ENCODE data around the gene ODR4.

The ODR4 gene

GRCh38 chr1:186403632-186404031, 28.0 kb downstream of the ODR4 start:
- Histone ChIP-seq H3K4me3 (ENCODE audit: insufficient read length, low read depth) (no peak overlapping the region), H3K9me3 (ENCODE audit: insufficient read depth, low read length) (no peaks in the 10 kb centered on the region), H3K4me1 (ENCODE audit: insufficient read depth, insufficient read length) (no peaks in the 10 kb centered on the region), H3K36me3 (ENCODE audit: insufficient read depth, insufficient read length, low read length) (peaks cover 84% of the 10 kb centered on the region), H3K27me3 (ENCODE audit: insufficient read depth, insufficient read length) (no peaks in the 10 kb centered on the region), H3K9ac (ENCODE audit: insufficient read length, low read depth) (no peak overlapping the region)
- DNase-seq (ENCODE audit: low read depth, low spot score), result no peak
- TF ChIP-seq SUZ12 (IDR thresholded peaks at IDR 0.05; ENCODE audit: extremely low read depth, insufficient read depth, insufficient read length), result no peak

GRCh38 chr1:186404454-186405051, 28.9 kb downstream of the ODR4 start:
- no peaks in the 10 kb centered on the region for H3K9me3 ChIP-seq (ENCODE audit: insufficient read depth, low read length)
- no peak for DNase-seq (ENCODE audit: low read depth, low spot score)
- TF ChIP-seq YY1 (IDR thresholded peaks at IDR 0.05; ENCODE audit: insufficient read depth, insufficient read length), result no peak
- TF ChIP-seq SUZ12 (IDR thresholded peaks at IDR 0.05; ENCODE audit: extremely low read depth, insufficient read depth, insufficient read length), result no peak
- H3K9ac ChIP-seq (ENCODE audit: insufficient read length, low read depth), result no peak overlapping the region
- no peaks in the 10 kb centered on the region for H3K27me3 ChIP-seq (ENCODE audit: insufficient read depth, insufficient read length)
- H3K4me1 ChIP-seq (ENCODE audit: insufficient read depth, insufficient read length), result no peaks in the 10 kb centered on the region
- H3K36me3 ChIP-seq (ENCODE audit: insufficient read depth, insufficient read length, low read length), result peaks cover 83% of the 10 kb centered on the region
- no peak overlapping the region for H3K4me3 ChIP-seq (ENCODE audit: insufficient read length, low read depth)

- no peak for DNase-seq (ENCODE audit: low read depth, low spot score)
- Histone ChIP-seq H3K4me1 (ENCODE audit: insufficient read depth, insufficient read length) (no peaks in the 10 kb centered on the region), H3K9ac (ENCODE audit: insufficient read length, low read depth) (no peak overlapping the region), H3K36me3 (ENCODE audit: insufficient read depth, insufficient read length, low read length) (peaks cover 85% of the 10 kb centered on the region), H3K4me3 (ENCODE audit: insufficient read length, low read depth) (no peak overlapping the region), H3K27me3 (ENCODE audit: insufficient read depth, insufficient read length) (no peaks in the 10 kb centered on the region), H3K9me3 (ENCODE audit: insufficient read depth, low read length) (no peaks in the 10 kb centered on the region)
- no peak for TF ChIP-seq YY1 (IDR thresholded peaks at IDR 0.05; ENCODE audit: insufficient read depth, insufficient read length)
- no peak for TF ChIP-seq SUZ12 (IDR thresholded peaks at IDR 0.05; ENCODE audit: extremely low read depth, insufficient read depth, insufficient read length)
- TF ChIP-seq ZNF274 (IDR thresholded peaks at IDR 0.05; ENCODE audit: low read depth, low read length), result no peak
These were observed 33.5 kb downstream of the ODR4 start for GRCh38 chr1:186409091-186409490.

GRCh38 chr1:186413319-186413718, 37.7 kb downstream of the ODR4 start:
- Histone ChIP-seq H3K4me3 (ENCODE audit: insufficient read length, low read depth) (no peak overlapping the region), H3K27me3 (ENCODE audit: insufficient read depth, insufficient read length) (no peaks in the 10 kb centered on the region), H3K36me3 (ENCODE audit: insufficient read depth, insufficient read length, low read length) (peaks cover 64% of the 10 kb centered on the region), H3K4me1 (ENCODE audit: insufficient read depth, insufficient read length) (no peaks in the 10 kb centered on the region), H3K9me3 (ENCODE audit: insufficient read depth, low read length) (no peaks in the 10 kb centered on the region), H3K9ac (ENCODE audit: insufficient read length, low read depth) (no peak overlapping the region)
- TF ChIP-seq YY1 (IDR thresholded peaks at IDR 0.05; ENCODE audit: insufficient read depth, insufficient read length) (no peak), SUZ12 (IDR thresholded peaks at IDR 0.05; ENCODE audit: extremely low read depth, insufficient read depth, insufficient read length) (no peak), ZNF274 (IDR thresholded peaks at IDR 0.05; ENCODE audit: low read depth, low read length) (no peak)
- no peak for DNase-seq (ENCODE audit: low read depth, low spot score)

- no peak overlapping the region for H3K9ac ChIP-seq (ENCODE audit: insufficient read length, low read depth)
- no peak for TF ChIP-seq YY1 (IDR thresholded peaks at IDR 0.05; ENCODE audit: insufficient read depth, insufficient read length)
- no peak for TF ChIP-seq ZNF274 (IDR thresholded peaks at IDR 0.05; ENCODE audit: low read depth, low read length)
- TF ChIP-seq SUZ12 (IDR thresholded peaks at IDR 0.05; ENCODE audit: extremely low read depth, insufficient read depth, insufficient read length), result no peak
- H3K4me1 ChIP-seq (ENCODE audit: insufficient read depth, insufficient read length), result no peaks in the 10 kb centered on the region
- H3K9me3 ChIP-seq (ENCODE audit: insufficient read depth, low read length), result no peaks in the 10 kb centered on the region
- H3K4me3 ChIP-seq (ENCODE audit: insufficient read length, low read depth), result no peak overlapping the region
- no peak for DNase-seq (ENCODE audit: low read depth, low spot score)
- H3K27me3 ChIP-seq (ENCODE audit: insufficient read depth, insufficient read length), result no peaks in the 10 kb centered on the region
- H3K36me3 ChIP-seq (ENCODE audit: insufficient read depth, insufficient read length, low read length), result peaks cover 42% of the 10 kb centered on the region
These were observed 42.9 kb downstream of the ODR4 start for GRCh38 chr1:186418503-186418902.

DNA sequence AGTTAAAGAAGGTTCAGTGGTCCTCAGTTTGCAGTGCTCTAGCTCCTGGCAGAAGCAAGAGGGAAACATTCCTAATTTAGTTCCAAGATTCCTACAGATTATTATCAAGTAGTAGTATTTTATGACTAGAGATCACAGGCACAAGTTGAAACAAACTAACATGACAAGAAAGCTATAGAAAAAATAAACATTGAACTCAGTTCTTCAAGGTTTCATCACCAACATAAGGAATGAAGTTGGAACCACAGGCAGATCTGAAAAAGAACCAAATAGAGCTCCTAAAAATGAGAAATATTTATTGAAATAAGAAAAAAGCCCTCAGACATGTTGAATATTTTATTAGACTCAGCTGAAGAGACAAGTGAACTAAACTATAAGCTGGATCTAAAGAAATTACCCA, 44.7 kb downstream of the ODR4 start:
- Histone ChIP-seq H3K9me3 (ENCODE audit: insufficient read depth, low read length) (no peaks in the 10 kb centered on the region), H3K4me1 (ENCODE audit: insufficient read depth, insufficient read length) (no peaks in the 10 kb centered on the region), H3K9ac (ENCODE audit: insufficient read length, low read depth) (no peak overlapping the region), H3K36me3 (ENCODE audit: insufficient read depth, insufficient read length, low read length) (peaks cover 36% of the 10 kb centered on the region), H3K27me3 (ENCODE audit: insufficient read depth, insufficient read length) (no peaks in the 10 kb centered on the region), H3K4me3 (ENCODE audit: insufficient read length, low read depth) (no peak overlapping the region)
- no peak for TF ChIP-seq YY1 (IDR thresholded peaks at IDR 0.05; ENCODE audit: insufficient read depth, insufficient read length)
- no peak for TF ChIP-seq ZNF274 (IDR thresholded peaks at IDR 0.05; ENCODE audit: low read depth, low read length)
- DNase-seq (ENCODE audit: low read depth, low spot score), result no peak

DNA sequence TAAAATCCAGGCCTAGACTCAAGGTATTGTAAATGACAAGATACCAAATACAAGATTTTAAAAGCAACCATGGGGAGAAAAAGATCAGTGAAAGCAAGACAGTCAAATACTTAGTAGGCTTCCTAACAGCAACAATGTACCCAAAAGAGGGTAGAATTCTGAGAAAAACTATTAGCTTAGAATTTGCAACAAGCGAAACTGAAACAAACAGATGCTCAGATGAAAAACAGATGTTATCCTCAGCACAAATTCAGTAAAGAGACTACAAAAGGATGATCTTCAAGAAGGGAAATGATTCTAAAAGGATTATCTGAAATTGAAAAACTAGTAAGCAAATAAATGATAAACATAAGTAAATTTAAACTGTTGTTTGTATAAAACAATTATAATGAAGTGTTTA, 45.3 kb downstream of the ODR4 start:
- H3K9ac ChIP-seq (ENCODE audit: insufficient read length, low read depth), result no peak overlapping the region
- H3K36me3 ChIP-seq (ENCODE audit: insufficient read depth, insufficient read length, low read length), result peaks cover 31% of the 10 kb centered on the region
- H3K4me1 ChIP-seq (ENCODE audit: insufficient read depth, insufficient read length), result no peaks in the 10 kb centered on the region
- DNase-seq (ENCODE audit: low read depth, low spot score), result no peak
- no peaks in the 10 kb centered on the region for H3K9me3 ChIP-seq (ENCODE audit: insufficient read depth, low read length)
- no peaks in the 10 kb centered on the region for H3K27me3 ChIP-seq (ENCODE audit: insufficient read depth, insufficient read length)
- TF ChIP-seq YY1 (IDR thresholded peaks at IDR 0.05; ENCODE audit: insufficient read depth, insufficient read length) (no peak), SUZ12 (IDR thresholded peaks at IDR 0.05; ENCODE audit: extremely low read depth, insufficient read depth, insufficient read length) (no peak), ZNF274 (IDR thresholded peaks at IDR 0.05; ENCODE audit: low read depth, low read length) (no peak)
- H3K4me3 ChIP-seq (ENCODE audit: insufficient read length, low read depth), result no peak overlapping the region

DNA sequence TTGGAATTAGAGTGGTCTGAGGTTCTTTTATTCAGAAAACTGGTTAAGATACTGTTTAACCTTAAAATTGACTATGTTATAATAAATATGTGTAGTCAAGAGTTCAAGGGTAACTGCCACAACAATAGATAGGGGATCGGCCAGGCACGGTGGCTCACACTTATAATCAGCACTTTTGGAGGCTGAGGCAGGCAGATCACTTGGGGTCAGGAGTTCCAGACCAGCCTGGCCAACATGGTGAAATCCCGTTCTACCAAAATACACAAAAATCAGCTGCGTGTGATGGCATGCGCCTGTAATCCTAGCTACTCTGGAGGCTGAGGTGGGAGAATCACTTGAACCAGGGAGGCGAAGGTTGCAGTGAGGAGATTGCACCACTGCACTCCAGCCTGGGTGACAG, 45.8 kb downstream of the ODR4 start:
- no peaks in the 10 kb centered on the region for H3K27me3 ChIP-seq (ENCODE audit: insufficient read depth, insufficient read length)
- H3K4me1 ChIP-seq (ENCODE audit: insufficient read depth, insufficient read length), result no peaks in the 10 kb centered on the region
- no peak for DNase-seq (ENCODE audit: low read depth, low spot score)
- H3K9ac ChIP-seq (ENCODE audit: insufficient read length, low read depth), result no peak overlapping the region
- no peak overlapping the region for H3K4me3 ChIP-seq (ENCODE audit: insufficient read length, low read depth)
- peaks cover 31% of the 10 kb centered on the region for H3K36me3 ChIP-seq (ENCODE audit: insufficient read depth, insufficient read length, low read length)
- H3K9me3 ChIP-seq (ENCODE audit: insufficient read depth, low read length), result no peaks in the 10 kb centered on the region
- no peak for TF ChIP-seq ZNF274 (IDR thresholded peaks at IDR 0.05; ENCODE audit: low read depth, low read length)
- no peak for TF ChIP-seq YY1 (IDR thresholded peaks at IDR 0.05; ENCODE audit: insufficient read depth, insufficient read length)
- no peak for TF ChIP-seq SUZ12 (IDR thresholded peaks at IDR 0.05; ENCODE audit: extremely low read depth, insufficient read depth, insufficient read length)
